EL (cell line): ENCODE data around the gene SUV39H1.
A peak's percentile ranks its signal among the peaks of the same experiment; 100 is the strongest.
"Not testable (repeated sequence)": the region's sequence is repeated elsewhere in the genome, so short reads cannot be mapped to it uniquely, and the experiment has no call there.

ENCODE experiments used
- DNase-seq: peaks from one replicate; pipeline ENCODE4 v3.0.0-alpha.2; 2016

SUV39H1 gene

DNA sequence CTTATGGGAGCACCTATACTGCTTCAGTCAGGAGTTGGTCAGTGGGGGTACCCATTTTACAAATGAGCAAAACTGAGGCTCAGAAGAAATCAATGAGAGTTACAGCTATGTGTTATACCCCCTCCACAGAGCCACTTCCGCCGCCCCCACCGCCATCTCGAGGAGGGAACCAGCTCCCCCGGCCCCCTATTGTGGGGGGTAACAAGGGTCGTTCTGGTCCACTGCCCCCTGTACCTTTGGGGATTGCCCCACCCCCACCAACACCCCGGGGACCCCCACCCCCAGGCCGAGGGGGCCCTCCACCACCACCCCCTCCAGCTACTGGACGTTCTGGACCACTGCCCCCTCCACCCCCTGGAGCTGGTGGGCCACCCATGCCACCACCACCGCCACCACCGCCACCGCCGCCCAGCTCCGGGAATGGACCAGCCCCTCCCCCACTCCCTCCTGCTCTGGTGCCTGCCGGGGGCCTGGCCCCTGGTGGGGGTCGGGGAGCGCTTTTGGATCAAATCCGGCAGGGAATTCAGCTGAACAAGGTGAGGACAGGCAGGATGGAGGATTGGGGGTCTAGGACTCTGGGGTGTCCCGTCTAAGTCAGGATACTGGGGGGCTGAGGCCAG, 7.9 kb upstream of the SUV39H1 start:
- no peak for DNase-seq

DNA sequence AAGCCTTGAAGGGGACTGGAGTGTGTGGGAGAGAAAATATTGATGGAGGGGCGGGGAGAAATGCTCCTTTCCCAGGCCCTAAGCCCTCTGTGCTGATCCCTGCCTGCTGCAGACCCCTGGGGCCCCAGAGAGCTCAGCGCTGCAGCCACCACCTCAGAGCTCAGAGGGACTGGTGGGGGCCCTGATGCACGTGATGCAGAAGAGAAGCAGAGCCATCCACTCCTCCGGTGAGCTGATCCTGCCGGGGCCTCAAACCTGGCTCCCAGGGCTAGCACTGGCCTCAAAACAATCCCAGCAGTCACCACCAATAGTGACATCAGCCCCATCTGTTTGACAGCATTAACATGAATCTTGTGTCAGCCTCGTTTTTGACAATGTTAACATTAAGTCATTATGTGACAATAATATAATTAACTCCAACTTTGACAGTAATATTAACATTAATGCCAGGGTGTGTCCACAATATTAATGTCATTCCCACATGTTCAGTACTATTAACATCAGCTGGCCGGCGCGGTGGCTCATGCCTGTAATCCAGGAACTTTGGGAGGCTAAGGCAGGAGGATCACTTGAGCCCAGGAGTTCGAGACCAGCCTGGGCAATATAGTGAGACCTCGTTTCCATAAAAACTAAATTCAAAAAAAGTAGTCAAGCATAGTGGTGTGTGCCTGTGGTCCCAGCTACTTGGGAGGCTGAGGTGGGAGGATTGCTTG, 7.2 kb upstream of the SUV39H1 start:
- no peak for DNase-seq

DNA sequence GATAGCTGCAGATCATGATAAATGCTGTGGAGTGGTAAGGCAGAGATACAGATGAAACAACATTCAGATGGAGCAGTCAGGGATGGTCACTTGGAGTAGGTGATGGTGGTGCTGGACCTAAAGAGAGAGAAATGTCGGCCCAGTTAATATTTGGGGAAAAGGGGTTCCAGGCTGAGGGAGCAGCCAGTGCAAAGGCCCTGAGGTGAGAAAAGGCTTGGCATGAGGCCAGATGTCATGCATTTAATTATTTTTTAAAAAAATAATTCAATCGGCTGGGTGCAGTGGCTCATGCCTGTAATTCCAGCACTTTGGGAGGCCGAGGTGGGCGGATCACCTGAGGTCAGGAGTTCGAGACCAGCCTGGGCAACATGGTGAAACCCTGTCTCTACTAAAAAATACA, 4.8 kb upstream of the SUV39H1 start:
- not testable (repeated sequence) for DNase-seq

GRCh38 chrX:48694776-48695533, 1.6 kb upstream of the SUV39H1 start:
- no peak for DNase-seq

- peak; percentile 4 for DNase-seq
Observed at GRCh38 chrX:48695534-48695896, 1.0 kb upstream of the SUV39H1 start.

DNA sequence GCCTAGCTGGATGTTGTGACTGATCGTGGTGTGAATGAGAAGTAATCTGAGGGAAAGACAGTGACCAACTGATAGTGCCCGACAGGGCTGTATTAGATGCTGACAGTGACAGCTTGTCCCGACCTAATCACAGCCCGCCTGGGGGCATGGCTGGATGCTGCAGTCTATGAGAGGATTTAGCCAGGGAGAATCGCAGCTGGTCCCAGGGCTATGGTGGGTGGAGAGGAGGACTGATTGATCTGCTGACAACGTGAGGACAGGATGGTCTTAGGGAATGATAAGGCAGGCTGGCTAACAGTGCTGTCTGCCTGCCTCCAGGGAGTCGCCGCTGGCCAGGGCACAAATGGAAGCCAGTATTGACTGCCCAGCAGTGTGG, 621 bp upstream of the SUV39H1 start:
- no peak for DNase-seq

DNA sequence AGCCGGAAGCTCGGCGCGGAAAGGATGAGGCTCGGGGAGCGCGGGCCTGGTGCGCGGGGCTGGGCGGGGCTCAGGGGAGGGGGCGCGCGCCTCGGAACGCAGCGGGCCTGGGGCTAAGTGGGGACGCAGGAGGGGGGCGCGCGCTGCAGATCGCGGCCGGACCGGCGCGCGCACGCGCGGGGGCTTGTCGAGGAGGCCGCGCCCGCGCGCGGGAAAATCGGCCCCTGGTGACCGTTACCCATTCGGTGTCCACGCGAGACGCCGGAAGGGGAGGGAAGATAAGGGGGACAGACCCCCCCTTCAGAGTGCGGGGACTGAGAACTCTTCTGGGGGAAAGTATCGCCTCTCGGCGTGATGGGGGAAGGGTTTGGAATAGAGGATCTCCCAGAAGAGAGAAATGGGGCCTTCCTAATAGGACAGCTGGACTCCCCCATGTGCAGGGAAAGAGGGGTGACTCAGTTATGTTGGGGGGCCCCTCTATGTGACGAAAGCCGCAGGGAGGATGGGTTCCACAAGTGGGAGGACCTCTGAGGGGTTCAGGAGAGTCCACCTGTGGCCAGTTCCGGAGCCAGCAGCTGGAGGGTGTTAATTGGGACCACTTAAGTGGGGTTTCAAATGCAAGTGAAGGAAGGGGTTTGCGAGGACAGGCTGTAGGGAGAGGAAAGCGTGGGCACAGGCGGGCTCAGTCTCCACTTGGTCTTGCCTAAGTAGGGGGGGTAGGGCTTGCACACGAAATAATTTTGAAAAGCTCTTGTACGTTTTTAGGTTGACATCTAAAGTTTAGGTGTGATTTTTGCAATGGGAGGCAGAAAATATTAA, 584 bp downstream of the SUV39H1 start:
- DNase-seq: peak; percentile 72

- DNase-seq: no peak
Observed at GRCh38 chrX:48698306-48698705, 1.8 kb downstream of the SUV39H1 start.

- no peak for DNase-seq
Observed at GRCh38 chrX:48700246-48700645, 3.7 kb downstream of the SUV39H1 start.

DNA sequence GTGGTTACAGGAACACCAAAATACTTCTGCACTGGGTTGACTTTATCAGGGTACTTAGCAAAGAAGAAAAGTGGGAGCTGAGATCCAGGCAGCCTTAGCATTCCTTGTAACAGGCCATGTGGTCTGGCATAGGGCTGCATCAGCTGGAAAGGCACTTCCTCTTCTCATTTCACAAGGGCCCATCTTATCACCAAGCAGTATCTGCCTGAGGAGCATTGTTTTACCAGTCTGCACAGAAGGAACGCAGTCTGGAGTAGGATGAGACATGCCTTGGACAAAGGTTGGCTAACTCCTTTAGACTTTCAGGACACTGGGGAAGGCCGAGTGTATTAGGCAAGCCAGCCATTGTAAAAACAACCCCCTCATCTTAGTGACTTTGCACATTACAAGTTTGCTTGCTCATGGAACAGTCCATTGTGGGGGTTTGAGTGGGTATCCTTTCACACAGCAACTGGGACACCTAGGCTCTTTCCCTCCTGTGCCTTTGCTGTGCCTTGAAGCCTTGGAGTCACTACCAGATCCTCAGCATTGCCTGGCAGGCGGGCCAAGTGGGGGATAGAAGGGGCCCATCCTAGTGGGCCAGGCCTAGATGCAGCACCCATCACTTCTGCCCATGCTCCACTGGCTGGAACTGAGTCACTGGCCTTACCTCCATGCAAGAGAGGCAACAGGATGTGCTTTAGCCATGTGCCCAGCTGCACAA, 4.6 kb downstream of the SUV39H1 start:
- no peak for DNase-seq

GRCh38 chrX:48702032-48702431, 5.5 kb downstream of the SUV39H1 start:
- DNase-seq: no peak

GRCh38 chrX:48702716-48703115, 6.2 kb downstream of the SUV39H1 start:
- no peak for DNase-seq

DNA sequence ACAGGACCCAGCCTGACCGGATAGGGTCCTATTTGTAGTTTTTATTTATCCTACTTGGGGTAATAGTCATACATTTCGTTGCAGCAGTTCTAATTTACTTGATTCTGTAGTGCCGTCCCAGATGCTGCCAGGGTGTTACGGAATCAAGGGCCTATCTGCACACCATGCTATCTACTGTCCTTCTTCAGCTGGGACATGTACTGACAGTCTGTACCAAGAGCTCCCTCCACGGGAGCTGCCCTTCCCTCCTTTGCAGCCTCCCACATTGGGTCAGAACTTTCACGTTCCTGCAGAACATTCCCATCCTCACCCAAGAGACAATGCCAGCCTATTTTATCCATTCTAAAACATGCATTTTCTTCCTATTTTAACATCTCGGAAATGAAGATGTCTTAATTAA, 6.7 kb downstream of the SUV39H1 start:
- DNase-seq: no peak

GRCh38 chrX:48703642-48704481, 7.3 kb downstream of the SUV39H1 start:
- peak; percentile 68 for DNase-seq

DNA sequence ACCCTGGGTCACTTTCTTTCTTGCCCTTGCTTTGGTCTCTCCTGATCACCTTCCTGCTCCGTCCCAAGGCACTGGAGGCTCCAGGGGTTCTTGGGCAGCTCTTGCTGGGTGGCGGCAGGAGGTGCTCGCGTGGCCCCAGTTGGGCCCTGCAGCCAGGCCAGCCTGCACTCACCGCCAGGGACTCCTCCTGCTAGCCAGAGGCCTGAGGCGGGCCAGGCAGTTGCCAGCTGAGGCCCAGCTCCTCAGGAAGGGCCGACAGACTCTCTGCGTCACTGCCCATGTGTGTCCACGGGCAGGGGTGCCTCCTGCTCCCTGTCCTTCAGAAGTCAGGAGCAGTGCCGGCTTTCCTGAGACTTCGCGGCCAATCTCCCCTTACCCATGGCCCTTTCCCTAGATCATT, 9.3 kb downstream of the SUV39H1 start:
- no peak for DNase-seq

DNA sequence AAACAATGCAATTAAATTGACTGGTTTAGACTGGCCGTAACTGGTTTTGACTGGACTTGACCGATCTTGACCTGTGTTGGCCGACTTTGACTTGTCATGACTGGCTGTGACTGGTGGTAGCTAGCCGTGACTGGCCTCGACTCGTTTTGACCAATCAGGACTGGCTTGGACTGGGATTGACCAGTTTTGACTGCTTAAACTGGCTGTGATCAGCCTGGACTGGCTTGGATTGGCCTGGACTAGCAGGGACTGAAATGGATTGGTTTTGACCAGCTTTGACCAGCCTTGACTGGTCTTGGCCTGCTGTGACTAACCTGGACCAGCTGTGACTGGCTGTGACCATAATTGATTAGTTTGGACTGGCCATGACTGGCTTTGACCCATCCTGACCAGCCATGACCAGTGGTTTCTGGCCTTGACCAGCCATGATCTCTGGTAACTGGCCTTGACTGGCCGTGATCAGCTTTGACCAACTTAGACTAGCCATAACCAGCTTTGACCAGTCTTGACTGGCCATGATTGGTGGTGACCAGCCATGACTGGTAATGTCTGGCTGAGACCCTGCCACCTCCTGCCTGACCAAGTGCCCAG, 13.1 kb downstream of the SUV39H1 start:
- no peak for DNase-seq

DNA sequence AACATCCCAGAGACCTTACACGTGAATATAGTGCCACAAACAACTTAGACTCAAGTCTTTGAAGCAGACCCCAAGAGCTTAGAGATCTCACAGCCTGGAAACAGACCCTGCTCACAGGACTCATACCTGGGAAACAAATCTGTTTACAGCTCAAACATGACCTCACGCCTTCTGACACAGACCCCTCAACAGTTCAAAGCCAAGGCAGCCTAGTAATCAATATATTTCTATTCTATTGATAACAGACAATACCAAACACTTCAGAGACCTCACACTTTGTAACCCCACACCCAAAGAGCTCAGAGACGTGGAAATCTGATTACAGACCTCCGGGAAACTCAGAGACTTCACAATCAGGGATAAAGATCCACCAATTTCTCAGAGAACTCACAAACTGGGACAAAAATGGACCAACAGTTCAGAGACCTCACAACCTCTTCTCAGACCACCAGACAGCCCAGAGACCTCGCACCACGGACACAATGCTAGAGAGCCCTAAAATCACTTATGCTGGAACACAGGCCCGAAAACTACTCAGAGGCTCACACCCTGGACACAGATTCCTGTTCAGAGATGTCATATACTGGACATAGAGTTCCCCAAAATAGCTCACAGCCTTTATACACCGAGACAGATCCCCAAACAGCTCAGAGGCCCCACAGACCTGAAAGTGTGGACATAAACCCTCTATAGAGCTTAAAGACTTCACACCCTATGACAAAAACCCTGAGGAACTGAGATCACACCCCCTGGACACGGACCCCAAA, 14.8 kb downstream of the SUV39H1 start:
- DNase-seq: no peak

- no peak for DNase-seq
Observed at GRCh38 chrX:48711929-48712505, 15.5 kb downstream of the SUV39H1 start.

DNA sequence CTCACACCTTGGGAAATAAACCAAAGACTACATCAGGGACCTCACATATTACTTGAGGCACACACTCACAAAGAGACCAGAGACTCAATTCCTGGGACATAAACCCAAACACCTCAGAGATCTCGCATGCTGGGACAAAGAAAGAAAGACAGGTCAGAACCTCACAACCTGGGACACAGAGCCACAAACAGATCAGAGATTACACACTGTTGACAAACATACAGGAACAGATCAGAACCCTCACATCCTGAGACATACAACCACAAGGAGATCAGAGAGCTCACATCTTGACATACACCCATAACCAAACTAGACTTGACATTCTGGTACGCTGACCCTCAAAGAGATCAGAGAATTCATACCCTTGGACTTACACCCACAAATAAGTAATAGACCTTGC, 17.3 kb downstream of the SUV39H1 start:
- no peak for DNase-seq

GRCh38 chrX:48714573-48714972, 18.0 kb downstream of the SUV39H1 start:
- DNase-seq: no peak
